GM12878 (cell line): Measurements from ENCODE around the gene GORASP2. TPM values are rescaled to one million over a fixed set of nuclear protein-coding genes. Genes with fewer than 3 reads are reported as not detected.

Experiments
- ATAC-seq: fragments of 200-7000 bp; cut with Tn5 transposase; 3 replicates; pipeline ENCODE4 v1.9.1; 2020; ENCODE audit warnings: mild to moderate bottlenecking, moderate library complexity
- BruUV-seq: library from RNA; stranded (reverse); fragments of 400-500 nt; replicated peaks from 2 replicates; lab custom pipeline; 2021; lab: Mats Ljungman, UMichigan
- CTCF ChIA-PET: fragments of 300-600 bp; sonication (Branson Sonifier 250); formaldehyde crosslinking; extraction: SDS; loops from one replicate; lab custom pipeline; 2021; ENCODE audit warnings: inconsistent platforms; lab: Yijun Ruan, JAX
- POLR2A ChIA-PET: fragments of 350-600 bp; formaldehyde crosslinking; extraction: SDS; loops from one replicate; lab custom pipeline; 2021; ENCODE audit warnings: inconsistent platforms; lab: Charles Lee
- RAD21 ChIA-PET: fragments of 300-600 bp; sonication (Branson Sonifier 250); formaldehyde crosslinking; loops from one replicate; lab custom pipeline; 2023; ENCODE audit warnings: antibody characterized with exemption; ENCODE audit not compliant: unreplicated experiment; lab: Charles Lee
- SMC1A ChIA-PET: fragments of 300-600 bp; sonication (Branson Sonifier 250); formaldehyde crosslinking; loops from one replicate; lab custom pipeline; 2023; ENCODE audit not compliant: unreplicated experiment, uncharacterized antibody; lab: Charles Lee
- DNase-seq: peaks from one replicate; pipeline ENCODE4 v3.0.0-alpha.2; 2011; ENCODE audit warnings: low read depth, low spot score
- FAIRE-seq: peaks from 3 replicates; lab custom pipeline; 2011; peaks lifted over from hg19 to GRCh38; lab: Jason Lieb, UNC
- H2AFZ ChIP-seq: 2 replicates; pipeline ENCODE4 v1.6.0; 2011; ENCODE audit warnings: low read depth, low read length, control low read depth; ENCODE audit not compliant: control insufficient read depth
- H3K27ac ChIP-seq: 2 replicates; pipeline ENCODE4 v1.5.1; 2011; ENCODE audit warnings: control low read depth; ENCODE audit not compliant: control insufficient read depth, insufficient read depth
- H3K27me3 ChIP-seq, 2 experiments: replicated peaks in 1 of 2; 2 replicates each; pipeline versions ENCODE4 v1.6.0 to v1.6.1; 2011; ENCODE audit warnings: low read length in 1 of 2; ENCODE audit not compliant: control insufficient read depth in 2 of 2, insufficient read depth in 2 of 2
- H3K36me3 ChIP-seq, 2 experiments: 2 replicates each; pipeline ENCODE4 v1.5.1; 2011; ENCODE audit warnings: low read length in 1 of 2; ENCODE audit not compliant: control insufficient read depth in 2 of 2, insufficient read depth in 2 of 2
- H3K4me1 ChIP-seq: 2 replicates; pipeline ENCODE4 v1.6.1; 2011; ENCODE audit warnings: mild to moderate bottlenecking, low read length, moderate library complexity, mixed read lengths; ENCODE audit not compliant: control insufficient read depth, insufficient read depth
- H3K4me2 ChIP-seq: 2 replicates; pipeline ENCODE4 v1.6.0; 2011; ENCODE audit warnings: control low read depth; ENCODE audit not compliant: control insufficient read depth, insufficient read depth
- H3K4me3 ChIP-seq: fragments of 200-600 bp; sonication (generic); 2 replicates; pipeline ENCODE4 v1.5.1; 2016
- H3K79me2 ChIP-seq: 2 replicates; pipeline ENCODE4 v1.6.0; 2011; ENCODE audit warnings: low read length; ENCODE audit not compliant: control insufficient read depth, insufficient read depth
- H3K9ac ChIP-seq: 2 replicates; pipeline ENCODE4 v1.8.0; 2011; ENCODE audit warnings: low read length, control low read depth, mixed read lengths; ENCODE audit not compliant: control insufficient read depth, insufficient read depth
- H3K9me3 ChIP-seq: replicated peaks from 3 replicates; pipeline ENCODE4 v1.5.1; 2011; ENCODE audit warnings: mild to moderate bottlenecking, low read length; ENCODE audit not compliant: control insufficient read depth, insufficient read depth
- H4K20me1 ChIP-seq: 2 replicates; pipeline ENCODE4 v1.6.0; 2011; ENCODE audit not compliant: control insufficient read depth, insufficient read depth
- CHD2 ChIP-seq: IDR thresholded peaks from 2 replicates; pipeline ENCODE4 v1.6.1; 2011; ENCODE audit warnings: low read depth, low read length, improper control_type of control experiment, borderline replicate concordance
- IKZF2 ChIP-seq, 2 experiments: fragments of 450-650 bp; IDR thresholded peaks; 2 replicates each; pipeline ENCODE4 v1.6.1; 2017; ENCODE audit warnings: mild to moderate bottlenecking in 2 of 2, moderate library complexity in 2 of 2
- MEF2A ChIP-seq: IDR thresholded peaks from 2 replicates; pipeline ENCODE4 v1.6.1; 2011; ENCODE audit warnings: low read depth, mild to moderate bottlenecking, low read length, moderate library complexity; ENCODE audit not compliant: insufficient read depth
- MEF2B ChIP-seq: fragments of 450-650 bp; IDR thresholded peaks from 2 replicates; pipeline ENCODE4 v1.6.1; 2018; ENCODE audit warnings: mild to moderate bottlenecking, moderate library complexity; ENCODE audit not compliant: partially characterized antibody, poor library complexity, severe bottlenecking
- MXI1 ChIP-seq: fragments of 150-350 bp; IDR thresholded peaks from 2 replicates; pipeline ENCODE4 v1.6.1; 2011; ENCODE audit warnings: low read depth, mild to moderate bottlenecking, inconsistent platforms, low read length, improper control_type of control experiment
- NBN ChIP-seq: fragments of 450-650 bp; IDR thresholded peaks from 2 replicates; pipeline ENCODE4 v1.6.1; 2016
- NRF1 ChIP-seq: conservative IDR thresholded peaks from 2 replicates; pipeline ENCODE4 v1.6.1; 2011; ENCODE audit warnings: mild to moderate bottlenecking, low read depth, low read length, improper control_type of control experiment
- PAX8 ChIP-seq: fragments of 450-650 bp; IDR thresholded peaks from 2 replicates; pipeline ENCODE4 v1.6.1; 2017; ENCODE audit warnings: mild to moderate bottlenecking, moderate library complexity
- RBBP5 ChIP-seq: fragments of 200-600 bp; sonication (generic); conservative IDR thresholded peaks from 2 replicates; pipeline ENCODE4 v1.6.1; 2016
- SREBF1 ChIP-seq: IDR thresholded peaks from 2 replicates; pipeline ENCODE4 v1.6.1; 2012; ENCODE audit warnings: mild to moderate bottlenecking, low read length
- YY1 ChIP-seq: IDR thresholded peaks from 2 replicates; pipeline ENCODE4 v1.6.1; 2011; ENCODE audit warnings: low read depth, mild to moderate bottlenecking, low read length
- WGBS: methylation state at CpG from one replicate; pipeline ENCODE4 v1.1.6; 2016; ENCODE audit warnings: low lambda C conversion rate; ENCODE audit not compliant: insufficient replicate concordance, insufficient coverage; ENCODE audit errors: missing lambda C conversion rate; 5-methylcytosine and 5-hydroxymethylcytosine counted together
- in situ Hi-C: fragments of 300-500 bp; cut with MboI; formaldehyde crosslinking; loops from 9 replicates; pipeline ENCODE4 v1.14.3; 2018; ENCODE audit warnings: mixed read lengths
- intact Hi-C: fragments of 100-400 bp; cut with micrococcal nuclease; formaldehyde crosslinking; loops from one replicate; pipeline ENCODE4 v1.14.2; 2022; ENCODE audit not compliant: unreplicated experiment
- polyA plus RNA-seq, 11 experiments: library from polyadenylated mRNA; depleted of rRNA in 4 of 11; unstranded in 6 of 11; stranded (reverse) in 5 of 11; fragments of >200 nt; fragmentation: Nextera tagmentation in 4 of 11; fragmentation: Illumina TruSeq in 1 of 11; extraction: Ambion mirVana in 4 of 11; extraction: Trizol in 1 of 11; gene quantifications; 1 replicate in 1 of 11; 2 replicates in 10 of 11; pipeline versions ENCODE4 v1.2.1 to v1.2.3, GENCODE V29; 2011 to 2016; ENCODE audit warnings: inconsistent platforms in 2 of 11, missing spikeins in 2 of 11, low read depth in 1 of 11
- total RNA-seq, 4 experiments: library from RNA; depleted of rRNA in 3 of 4; stranded (reverse); fragments of >200 nt in 3 of 4; fragmentation: Illumina TruSeq in 1 of 4; extraction: Trizol in 1 of 4; gene quantifications; 2 replicates each; pipeline versions ENCODE4 v1.2.1 to v1.2.3, GENCODE V29; 2013 to 2021
- TF ChIP-seq, protein P1 (sequence below): IDR thresholded peaks from 2 replicates; pipeline ENCODE4 v1.6.1; 2012; ENCODE audit warnings: low read depth, low read length, improper control_type of control experiment
- TF ChIP-seq, protein P2 (sequence below): fragments of 450-650 bp; IDR thresholded peaks from 2 replicates; pipeline ENCODE4 v1.6.1; 2018; ENCODE audit warnings: mild to moderate bottlenecking, low read depth, moderate library complexity; ENCODE audit not compliant: partially characterized antibody

The GORASP2 gene
- total and polyA plus RNA-seq, 10 of the 15 experiments (the other 5 are each of a cell fraction or from before 2014, with no cell fraction given): 26.3 to 169 (median 103) TPM

GRCh38 chr2:170887896-170888295, 41.2 kb upstream of the GORASP2 start:
- Histone ChIP-seq H3K27me3 (no peaks in the 10 kb centered on the region; a peak in 1 of 4 replicates), H3K27ac (no peak overlapping the region), H3K4me2 (no peak overlapping the region), H3K4me3 (no peak overlapping the region), H3K36me3 (no peaks in the 10 kb centered on the region), H4K20me1 (no peaks in the 10 kb centered on the region), H3K9me3 (no peaks in the 10 kb centered on the region), H3K79me2 (no peaks in the 10 kb centered on the region), H3K4me1 (no peaks in the 10 kb centered on the region), H3K9ac (no peak overlapping the region), H2AFZ (no peak overlapping the region)
- no TSS peak for BruUV-seq
- intact Hi-C loops (no loop called here), in situ Hi-C loops (no loop called here)
- ChIA-PET POLR2A (no interaction called here), SMC1A (no interaction called here), RAD21 (no interaction called here), CTCF (interaction anchor here (0.5 to 2.2 kb wide), 2 partner anchors 15 to 300 kb away, joined by 3 to 9 read pairs; no protein-coding TSS in a partner anchor)
- FAIRE-seq (no peak), ATAC-seq (no peak), DNase-seq (no peak)
- WGBS: 23% methylated on average over 3 of the region's 3 CpGs
- TF ChIP-seq NRF1 (no peak), CHD2 (no peak), YY1 (no peak), NBN (no peak), RBBP5 (no peak)

- Histone ChIP-seq H3K4me1 (no peaks in the 10 kb centered on the region), H2AFZ (no peak overlapping the region), H3K9me3 (no peaks in the 10 kb centered on the region), H3K4me3 (no peak overlapping the region), H4K20me1 (no peaks in the 10 kb centered on the region), H3K9ac (no peak overlapping the region), H3K4me2 (no peak overlapping the region), H3K36me3 (no peaks in the 10 kb centered on the region), H3K79me2 (no peaks in the 10 kb centered on the region), H3K27me3 (no peaks in the 10 kb centered on the region; a peak in 3 of 4 replicates), H3K27ac (no peak overlapping the region)
- no TSS peak for BruUV-seq
- ATAC-seq (no peak), FAIRE-seq (no peak), DNase-seq (no peak)
- ChIA-PET SMC1A (interaction anchor here (2.0 to 2.7 kb wide), 2 partner anchors 11 to 14 kb away, joined by 5 to 9 read pairs; no protein-coding TSS in a partner anchor), CTCF (interaction anchor here (1.0 to 1.4 kb wide), 2 partner anchors 12 to 37 kb away, joined by 3 read pairs; partner anchors contain the start of gene GORASP2), RAD21 (no interaction called here), POLR2A (interaction anchor here (0.7 kb wide), 1 partner anchor 11 kb away, joined by 4 read pairs; no protein-coding TSS in a partner anchor)
- WGBS: 49% methylated on average over 4 of the region's 4 CpGs
- in situ Hi-C loops (no loop called here), intact Hi-C loops (no loop called here)
- TF ChIP-seq PAX8 (no peak), MEF2B (no peak), SREBF1 (no peak), IKZF2 (IDR thresholded peaks at IDR 0.05) (no peak), CHD2 (no peak), MEF2A (no peak), MXI1 (no peak), RBBP5 (no peak)
- TF ChIP-seq, protein P1, sequence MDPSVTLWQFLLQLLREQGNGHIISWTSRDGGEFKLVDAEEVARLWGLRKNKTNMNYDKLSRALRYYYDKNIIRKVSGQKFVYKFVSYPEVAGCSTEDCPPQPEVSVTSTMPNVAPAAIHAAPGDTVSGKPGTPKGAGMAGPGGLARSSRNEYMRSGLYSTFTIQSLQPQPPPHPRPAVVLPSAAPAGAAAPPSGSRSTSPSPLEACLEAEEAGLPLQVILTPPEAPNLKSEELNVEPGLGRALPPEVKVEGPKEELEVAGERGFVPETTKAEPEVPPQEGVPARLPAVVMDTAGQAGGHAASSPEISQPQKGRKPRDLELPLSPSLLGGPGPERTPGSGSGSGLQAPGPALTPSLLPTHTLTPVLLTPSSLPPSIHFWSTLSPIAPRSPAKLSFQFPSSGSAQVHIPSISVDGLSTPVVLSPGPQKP: no peak
- TF ChIP-seq, protein P2, sequence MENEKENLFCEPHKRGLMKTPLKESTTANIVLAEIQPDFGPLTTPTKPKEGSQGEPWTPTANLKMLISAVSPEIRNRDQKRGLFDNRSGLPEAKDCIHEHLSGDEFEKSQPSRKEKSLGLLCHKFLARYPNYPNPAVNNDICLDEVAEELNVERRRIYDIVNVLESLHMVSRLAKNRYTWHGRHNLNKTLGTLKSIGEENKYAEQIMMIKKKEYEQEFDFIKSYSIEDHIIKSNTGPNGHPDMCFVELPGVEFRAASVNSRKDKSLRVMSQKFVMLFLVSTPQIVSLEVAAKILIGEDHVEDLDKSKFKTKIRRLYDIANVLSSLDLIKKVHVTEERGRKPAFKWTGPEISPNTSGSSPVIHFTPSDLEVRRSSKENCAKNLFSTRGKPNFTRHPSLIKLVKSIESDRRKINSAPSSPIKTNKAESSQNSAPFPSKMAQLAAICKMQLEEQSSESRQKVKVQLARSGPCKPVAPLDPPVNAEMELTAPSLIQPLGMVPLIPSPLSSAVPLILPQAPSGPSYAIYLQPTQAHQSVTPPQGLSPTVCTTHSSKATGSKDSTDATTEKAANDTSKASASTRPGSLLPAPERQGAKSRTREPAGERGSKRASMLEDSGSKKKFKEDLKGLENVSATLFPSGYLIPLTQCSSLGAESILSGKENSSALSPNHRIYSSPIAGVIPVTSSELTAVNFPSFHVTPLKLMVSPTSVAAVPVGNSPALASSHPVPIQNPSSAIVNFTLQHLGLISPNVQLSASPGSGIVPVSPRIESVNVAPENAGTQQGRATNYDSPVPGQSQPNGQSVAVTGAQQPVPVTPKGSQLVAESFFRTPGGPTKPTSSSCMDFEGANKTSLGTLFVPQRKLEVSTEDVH: no peak
These were observed 37.2 kb upstream of the GORASP2 start for GRCh38 chr2:170891893-170892292.
